Osteoblast (primary cell): ENCODE measurements around the gene SPG7. TPM values are rescaled to one million over a fixed set of nuclear protein-coding genes. Genes with fewer than 3 reads are reported as not detected.
A peak's percentile ranks its signal among the peaks of the same experiment; 100 is the strongest.

ENCODE experiments used
- DNase-seq: peaks from one replicate; pipeline ENCODE4 v3.0.0; 2011; ENCODE audit warnings: low spot score, mixed read lengths; ENCODE audit not compliant: insufficient read length; ENCODE audit errors: missing footprints
- H2AFZ ChIP-seq: 2 replicates; pipeline ENCODE4 v1.6.0; 2011; ENCODE audit warnings: mild to moderate bottlenecking, low read length
- H3K27ac ChIP-seq: 2 replicates; pipeline ENCODE4 v1.5.1; 2011; ENCODE audit warnings: mild to moderate bottlenecking, low read depth, low read length, moderate library complexity
- H3K27me3 ChIP-seq: 2 replicates; pipeline ENCODE4 v1.6.0; 2012; ENCODE audit warnings: mild to moderate bottlenecking, control low read depth, inconsistent platforms, low read length, moderate library complexity; ENCODE audit not compliant: insufficient read depth
- H3K36me3 ChIP-seq: 2 replicates; pipeline ENCODE4 v1.5.1; 2011; ENCODE audit warnings: mild to moderate bottlenecking, low read length, control low read depth, moderate library complexity; ENCODE audit not compliant: insufficient read depth
- H3K4me1 ChIP-seq: 2 replicates; pipeline ENCODE4 v1.5.1; 2011; ENCODE audit warnings: mild to moderate bottlenecking, low read length, control low read depth, moderate library complexity; ENCODE audit not compliant: insufficient read depth
- H3K4me2 ChIP-seq: 2 replicates; pipeline ENCODE4 v1.6.0; 2011; ENCODE audit warnings: mild to moderate bottlenecking, low read length; ENCODE audit not compliant: insufficient read depth
- H3K4me3 ChIP-seq: fragments of 200-600 bp; sonication (generic); 3 replicates; pipeline ENCODE4 v1.5.1; 2012; ENCODE audit warnings: mild to moderate bottlenecking, low read length, inconsistent platforms; ENCODE audit not compliant: insufficient read depth
- H3K79me2 ChIP-seq: 2 replicates; pipeline ENCODE4 v1.6.0; 2012; ENCODE audit warnings: mild to moderate bottlenecking, low read length, control low read depth, inconsistent platforms; ENCODE audit not compliant: insufficient read depth
- H3K9me3 ChIP-seq: 2 replicates; pipeline ENCODE4 v1.5.1; 2011; ENCODE audit warnings: low read depth, low read length, control low read depth
- H4K20me1 ChIP-seq: 2 replicates; pipeline ENCODE4 v1.6.0; 2012; ENCODE audit warnings: mild to moderate bottlenecking, low read length, control low read depth; ENCODE audit not compliant: insufficient read depth
- CTCF ChIP-seq: IDR thresholded peaks from 2 replicates; pipeline ENCODE4 v1.5.1; 2011; ENCODE audit warnings: mild to moderate bottlenecking, low read depth, low read length, moderate library complexity; ENCODE audit errors: extremely low read depth
- total RNA-seq: library from RNA; depleted of rRNA; stranded (reverse); fragments of >200 nt; gene quantifications from 2 replicates; pipeline ENCODE4 v1.2.3, GENCODE V29; 2012

The SPG7 gene
- total RNA-seq, 1 donor, result 85.8 TPM

DNA sequence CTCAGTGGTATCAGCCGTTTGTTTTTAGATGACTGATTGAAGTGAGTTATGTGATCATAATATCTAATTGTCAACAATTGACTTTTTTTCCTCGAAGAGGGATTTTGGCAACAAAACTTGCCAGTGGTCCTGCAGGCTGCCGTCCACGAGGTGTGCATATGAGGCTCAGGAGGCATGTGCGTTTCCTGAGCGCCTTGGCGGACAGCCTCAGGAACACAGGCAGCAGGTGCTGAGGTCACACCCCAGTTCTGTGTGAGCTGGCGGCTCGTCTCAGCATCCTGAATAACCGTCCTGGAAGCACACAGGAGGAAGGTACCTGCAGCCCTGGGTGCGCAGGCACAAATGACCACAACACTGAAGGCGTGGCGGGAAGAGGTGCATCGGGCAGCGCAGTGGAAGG is 11.7 kb downstream of the SPG7 start:
- Histone ChIP-seq H3K4me2 (no peak overlapping the region), H3K4me1 (no peaks in the 10 kb centered on the region), H3K36me3 (peaks cover 83% of the 10 kb centered on the region), H3K79me2 (peaks cover 85% of the 10 kb centered on the region), H2AFZ (no peak overlapping the region), H4K20me1 (peaks cover 35% of the 10 kb centered on the region), H3K4me3 (no peak overlapping the region), H3K27ac (no peak overlapping the region), H3K9me3 (no peaks in the 10 kb centered on the region), H3K27me3 (no peaks in the 10 kb centered on the region)
- no peak for TF ChIP-seq CTCF
- DNase-seq, result peak; percentile 65

DNA sequence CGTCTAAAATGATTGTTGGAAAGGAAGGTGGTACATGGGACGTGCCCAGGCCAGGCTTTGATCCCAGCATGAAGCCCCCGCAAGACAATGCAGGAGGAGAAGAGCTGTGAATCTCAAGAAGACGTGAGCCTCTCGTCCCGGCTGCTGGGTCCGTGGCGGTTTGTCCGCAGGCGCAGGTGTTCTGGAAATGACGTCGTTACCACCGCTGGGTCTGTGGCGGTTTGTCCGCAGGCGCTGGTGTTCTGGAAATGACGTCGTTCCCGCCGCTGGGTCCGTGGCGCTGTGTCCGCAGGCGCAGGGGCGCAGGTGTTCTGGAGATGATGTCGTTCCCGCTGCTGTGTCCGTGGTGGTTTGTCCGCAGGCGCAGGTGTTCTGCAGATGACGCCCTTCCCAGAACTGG is 14.1 kb downstream of the SPG7 start:
- Histone ChIP-seq H4K20me1 (peaks cover 37% of the 10 kb centered on the region), H3K4me3 (no peak overlapping the region), H3K36me3 (peaks cover 94% of the 10 kb centered on the region), H3K4me2 (no peak overlapping the region), H3K27me3 (no peaks in the 10 kb centered on the region), H3K9me3 (no peaks in the 10 kb centered on the region), H3K27ac (no peak overlapping the region), H3K79me2 (peaks cover 81% of the 10 kb centered on the region), H3K4me1 (no peaks in the 10 kb centered on the region), H2AFZ (no peak overlapping the region)
- no peak for TF ChIP-seq CTCF
- DNase-seq, result peak; percentile 55

DNA sequence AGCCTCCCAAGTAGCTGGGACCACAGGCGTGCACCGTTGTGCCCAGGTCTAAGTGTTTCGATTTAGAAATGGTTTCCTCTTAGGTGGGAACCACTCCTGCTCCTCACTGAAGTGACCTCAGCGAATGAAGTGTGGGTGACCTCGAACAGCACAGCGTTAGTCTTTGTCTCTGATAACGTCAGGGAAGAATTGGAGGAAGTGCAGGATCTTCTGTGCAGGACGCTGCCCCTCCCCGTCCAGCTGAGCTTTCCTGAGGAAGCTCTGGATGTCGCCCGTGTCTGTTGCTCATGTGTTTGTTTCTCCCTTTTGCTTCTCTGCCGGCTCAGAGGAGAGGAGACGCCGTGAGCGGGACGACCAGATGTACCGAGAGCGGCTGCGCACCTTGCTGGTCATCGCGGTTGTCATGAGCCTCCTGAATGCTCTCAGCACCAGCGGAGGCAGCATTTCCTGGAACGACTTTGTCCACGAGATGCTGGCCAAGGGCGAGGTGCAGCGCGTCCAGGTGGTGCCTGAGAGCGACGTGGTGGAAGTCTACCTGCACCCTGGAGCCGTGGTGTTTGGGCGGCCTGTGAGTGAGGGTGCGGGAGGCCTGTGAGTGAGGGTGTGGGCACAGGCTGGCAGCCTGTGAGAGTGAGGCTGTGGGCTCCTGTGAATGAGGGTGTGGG is 15.6 kb downstream of the SPG7 start:
- Histone ChIP-seq H3K27me3 (no peaks in the 10 kb centered on the region), H3K4me3 (no peak overlapping the region), H3K36me3 (peaks cover 89% of the 10 kb centered on the region), H2AFZ (no peak overlapping the region), H4K20me1 (peaks cover 39% of the 10 kb centered on the region), H3K79me2 (peaks cover 71% of the 10 kb centered on the region), H3K4me2 (no peak overlapping the region), H3K27ac (no peak overlapping the region), H3K4me1 (no peaks in the 10 kb centered on the region), H3K9me3 (no peaks in the 10 kb centered on the region)
- TF ChIP-seq CTCF, result no peak
- DNase-seq, result peak; percentile 8

DNA sequence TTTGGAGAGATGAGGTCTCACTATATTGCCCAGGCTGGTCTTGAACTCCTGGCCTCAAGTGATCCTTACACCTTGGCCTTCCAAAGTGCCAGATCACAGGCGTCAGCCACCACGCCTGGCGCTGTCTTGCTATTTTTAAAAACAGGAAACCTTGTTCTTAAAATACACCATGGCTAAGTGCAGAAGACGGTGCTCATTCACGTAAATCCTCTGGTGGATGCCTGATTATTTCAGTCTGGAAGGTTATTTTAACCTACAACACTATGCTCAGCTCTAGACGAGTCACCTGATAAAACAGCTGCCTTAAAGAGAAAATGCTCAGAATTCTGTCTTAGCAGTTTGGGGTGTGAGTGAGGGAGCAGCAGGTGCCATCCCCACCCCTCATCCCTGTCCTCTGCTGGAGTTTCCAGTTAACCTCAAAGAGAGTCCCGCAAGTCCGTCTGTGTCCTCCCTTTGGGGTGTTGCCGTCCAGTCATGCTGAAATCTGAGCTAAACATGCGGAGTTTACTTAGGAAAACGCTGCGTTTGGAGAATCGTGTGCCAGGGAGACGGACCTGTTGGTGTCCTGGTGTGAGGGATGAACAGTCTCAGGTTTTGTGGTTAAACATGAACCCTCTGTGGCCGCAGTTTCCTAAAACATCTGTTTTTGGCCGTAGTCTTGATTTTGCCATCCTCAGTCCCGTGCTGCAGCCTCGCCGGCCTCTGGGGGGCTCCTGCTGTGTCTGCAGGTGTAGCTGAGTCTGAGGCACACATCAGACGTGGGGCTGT is 17.1 kb downstream of the SPG7 start:
- Histone ChIP-seq H3K9me3 (no peaks in the 10 kb centered on the region), H3K79me2 (peaks cover 56% of the 10 kb centered on the region), H3K27ac (no peak overlapping the region), H3K27me3 (no peaks in the 10 kb centered on the region), H4K20me1 (peaks cover 32% of the 10 kb centered on the region), H3K4me1 (no peaks in the 10 kb centered on the region), H3K36me3 (peaks cover 86% of the 10 kb centered on the region), H3K4me3 (no peak overlapping the region), H2AFZ (no peak overlapping the region), H3K4me2 (no peak overlapping the region)
- TF ChIP-seq CTCF, result no peak
- peak; percentile 29 for DNase-seq
